K562 (cell line): ENCODE measurements around the gene ZNF331.

Source experiments
- EP300 ChIP-seq: IDR thresholded peaks from 2 replicates; pipeline ENCODE4 v1.6.1; 2012; ENCODE audit warnings: low read length, improper control_type of control experiment
- EZH2 ChIP-seq: IDR thresholded peaks from 2 replicates; pipeline ENCODE4 v1.6.1; 2012; ENCODE audit warnings: low read depth, mild to moderate bottlenecking, inconsistent platforms, low read length, borderline replicate concordance
- FOXA1 ChIP-seq: fragments of 450-650 bp; IDR thresholded peaks from 2 replicates; pipeline ENCODE4 v1.6.1; 2016; ENCODE audit warnings: mild to moderate bottlenecking, borderline replicate concordance
- MTA2 ChIP-seq: fragments of 450-650 bp; IDR thresholded peaks from 2 replicates; pipeline ENCODE4 v1.6.1; 2016; ENCODE audit warnings: low read depth
- NFE2L1 ChIP-seq: fragments of 450-650 bp; IDR thresholded peaks from 2 replicates; pipeline ENCODE4 v1.6.1; 2016; ENCODE audit warnings: missing genetic modification characterization, low read depth, mild to moderate bottlenecking, missing compliant biosample characterization, moderate library complexity, borderline replicate concordance
- POLR2A ChIP-seq: fragments of 450-650 bp; conservative IDR thresholded peaks from 2 replicates; pipeline ENCODE4 v1.6.1; 2016
- RFX7 ChIP-seq: fragments of 250-450 bp; sonication (Bioruptor Pico); IDR thresholded peaks from 2 replicates; pipeline ENCODE4 v1.5.1; 2021; ENCODE audit warnings: mild to moderate bottlenecking
- SMAD1 ChIP-seq: fragments of 150-350 bp; IDR thresholded peaks from 2 replicates; pipeline ENCODE4 v1.6.1; 2014; ENCODE audit warnings: low read length, low read depth; ENCODE audit not compliant: partially characterized antibody
- ZNF57 ChIP-seq: fragments of 450-650 bp; formaldehyde crosslinking; IDR thresholded peaks from 2 replicates; pipeline ENCODE4 v1.4.0; 2020; ENCODE audit warnings: mild to moderate bottlenecking, moderate library complexity
- ZSCAN29 ChIP-seq: fragments of 450-650 bp; IDR thresholded peaks from 2 replicates; pipeline ENCODE4 v1.6.1; 2017
- TF ChIP-seq, protein P1 (sequence below), 3 experiments: IDR thresholded peaks in 2 of 3; conservative IDR thresholded peaks in 1 of 3; 2 replicates each; pipeline ENCODE4 v1.5.1; 2011 to 2012; ENCODE audit warnings: low read length in 3 of 3, mild to moderate bottlenecking in 3 of 3, control low read depth in 2 of 3, improper control_type of control experiment in 1 of 3, inconsistent platforms in 1 of 3, low read depth in 1 of 3, mixed read lengths in 1 of 3, moderate library complexity in 1 of 3; ENCODE audit not compliant: insufficient read depth in 2 of 3

DNA sequence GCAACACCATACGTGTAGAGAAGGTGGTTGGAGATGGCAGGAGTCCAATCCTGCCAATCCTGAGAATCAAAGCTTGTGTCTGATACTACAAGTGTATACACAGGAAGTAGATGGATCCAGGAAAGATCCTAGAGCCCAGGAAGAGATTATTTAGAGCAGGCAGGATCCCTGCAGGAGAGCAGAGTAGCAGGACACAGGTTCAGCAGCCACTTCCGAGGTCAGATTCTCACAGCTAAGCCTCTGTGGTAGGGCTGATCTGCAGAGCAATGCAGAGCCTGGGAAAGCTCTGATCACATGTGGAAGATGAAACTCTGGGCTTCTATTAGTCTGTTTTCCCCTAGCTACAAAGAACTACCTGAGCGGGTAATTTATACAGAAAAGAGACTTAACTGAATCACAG, 28.5 kb upstream of the ZNF331 start:
- no peak for TF ChIP-seq POLR2A
- TF ChIP-seq EP300 = no peak
- TF ChIP-seq, protein P1, sequence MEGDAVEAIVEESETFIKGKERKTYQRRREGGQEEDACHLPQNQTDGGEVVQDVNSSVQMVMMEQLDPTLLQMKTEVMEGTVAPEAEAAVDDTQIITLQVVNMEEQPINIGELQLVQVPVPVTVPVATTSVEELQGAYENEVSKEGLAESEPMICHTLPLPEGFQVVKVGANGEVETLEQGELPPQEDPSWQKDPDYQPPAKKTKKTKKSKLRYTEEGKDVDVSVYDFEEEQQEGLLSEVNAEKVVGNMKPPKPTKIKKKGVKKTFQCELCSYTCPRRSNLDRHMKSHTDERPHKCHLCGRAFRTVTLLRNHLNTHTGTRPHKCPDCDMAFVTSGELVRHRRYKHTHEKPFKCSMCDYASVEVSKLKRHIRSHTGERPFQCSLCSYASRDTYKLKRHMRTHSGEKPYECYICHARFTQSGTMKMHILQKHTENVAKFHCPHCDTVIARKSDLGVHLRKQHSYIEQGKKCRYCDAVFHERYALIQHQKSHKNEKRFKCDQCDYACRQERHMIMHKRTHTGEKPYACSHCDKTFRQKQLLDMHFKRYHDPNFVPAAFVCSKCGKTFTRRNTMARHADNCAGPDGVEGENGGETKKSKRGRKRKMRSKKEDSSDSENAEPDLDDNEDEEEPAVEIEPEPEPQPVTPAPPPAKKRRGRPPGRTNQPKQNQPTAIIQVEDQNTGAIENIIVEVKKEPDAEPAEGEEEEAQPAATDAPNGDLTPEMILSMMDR (IDR thresholded peaks at IDR 0.05 in 2 of 3, conservative IDR thresholded peaks at IDR 0.05 in 1 of 3; ENCODE audit: insufficient read depth in 2 of 3, low read depth in 1 of 3, low read length in 3 of 3) = no peak
- no peak for TF ChIP-seq ZNF57 (CRISPR knock-in tag)
- no peak for TF ChIP-seq RFX7 (CRISPR knock-in tag)
- TF ChIP-seq NFE2L1 (tag) = no peak
- no peak for TF ChIP-seq SMAD1
- TF ChIP-seq ZSCAN29 = no peak
- no peak for TF ChIP-seq FOXA1
- TF ChIP-seq EZH2 = no peak
- no peak for TF ChIP-seq MTA2
